Keratinocyte (primary cell): ENCODE data around the gene FRS3.

Source experiments
- EZH2 ChIP-seq: IDR thresholded peaks from one replicate; pipeline ENCODE4 v1.6.1; 2012; ENCODE audit warnings: inconsistent platforms, mild to moderate bottlenecking, low read length, moderate library complexity
- TF ChIP-seq, protein P1 (sequence below), 3 experiments: IDR thresholded peaks in 1 of 3; conservative IDR thresholded peaks in 1 of 3; optimal IDR thresholded peaks in 1 of 3; 2 replicates in 2 of 3; 3 replicates in 1 of 3; pipeline versions ENCODE3 to v1.5.1; 2011; ENCODE audit warnings: low read length in 3 of 3, mild to moderate bottlenecking in 3 of 3, moderate library complexity in 2 of 3, control low read depth in 1 of 3, inconsistent platforms in 1 of 3; ENCODE audit not compliant: insufficient read depth in 2 of 3; ENCODE audit errors: extremely low read depth in 1 of 3

GRCh38 chr6:41748542-41748941, 31.2 kb downstream of the FRS3 start:
- TF ChIP-seq, protein P1, sequence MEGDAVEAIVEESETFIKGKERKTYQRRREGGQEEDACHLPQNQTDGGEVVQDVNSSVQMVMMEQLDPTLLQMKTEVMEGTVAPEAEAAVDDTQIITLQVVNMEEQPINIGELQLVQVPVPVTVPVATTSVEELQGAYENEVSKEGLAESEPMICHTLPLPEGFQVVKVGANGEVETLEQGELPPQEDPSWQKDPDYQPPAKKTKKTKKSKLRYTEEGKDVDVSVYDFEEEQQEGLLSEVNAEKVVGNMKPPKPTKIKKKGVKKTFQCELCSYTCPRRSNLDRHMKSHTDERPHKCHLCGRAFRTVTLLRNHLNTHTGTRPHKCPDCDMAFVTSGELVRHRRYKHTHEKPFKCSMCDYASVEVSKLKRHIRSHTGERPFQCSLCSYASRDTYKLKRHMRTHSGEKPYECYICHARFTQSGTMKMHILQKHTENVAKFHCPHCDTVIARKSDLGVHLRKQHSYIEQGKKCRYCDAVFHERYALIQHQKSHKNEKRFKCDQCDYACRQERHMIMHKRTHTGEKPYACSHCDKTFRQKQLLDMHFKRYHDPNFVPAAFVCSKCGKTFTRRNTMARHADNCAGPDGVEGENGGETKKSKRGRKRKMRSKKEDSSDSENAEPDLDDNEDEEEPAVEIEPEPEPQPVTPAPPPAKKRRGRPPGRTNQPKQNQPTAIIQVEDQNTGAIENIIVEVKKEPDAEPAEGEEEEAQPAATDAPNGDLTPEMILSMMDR (optimal IDR thresholded peaks at IDR 0.05 in 1 of 3, IDR thresholded peaks at IDR 0.05 in 1 of 3, conservative IDR thresholded peaks at IDR 0.05 in 1 of 3; ENCODE audit: extremely low read depth in 1 of 3, insufficient read depth in 2 of 3, low read length in 3 of 3), result no peak
- no peak for TF ChIP-seq EZH2
